SU-DHL-6 (cell line): ENCODE results near the gene MYO1G.

Experiments
- H2AFZ ChIP-seq: fragments of 200-600 bp; sonication (generic); 2 replicates; pipeline ENCODE4 v1.6.1; 2014; ENCODE audit warnings: low read depth, mild to moderate bottlenecking, moderate library complexity, mixed read lengths, antibody characterized with exemption, low read length; ENCODE audit not compliant: severe bottlenecking
- H3F3A ChIP-seq: fragments of 200-600 bp; shearing (Covaris generic); 2 replicates; pipeline ENCODE4 v1.6.0; 2016; ENCODE audit warnings: antibody characterized with exemption, mild to moderate bottlenecking; ENCODE audit not compliant: insufficient read depth
- H3K27ac ChIP-seq: fragments of 200-600 bp; sonication (generic); 2 replicates; pipeline ENCODE4 v1.5.1; 2016; ENCODE audit warnings: low read depth, mild to moderate bottlenecking, low read length, moderate library complexity, mixed read lengths
- H3K27me3 ChIP-seq: fragments of 200-600 bp; sonication (generic), shearing (Covaris generic); 2 replicates; pipeline ENCODE4 v1.6.0; 2014; ENCODE audit warnings: mild to moderate bottlenecking, low read length
- H3K36me3 ChIP-seq: fragments of 200-600 bp; sonication (generic); 2 replicates; pipeline ENCODE4 v1.6.1; 2014; ENCODE audit warnings: mild to moderate bottlenecking, low read length, mixed read lengths
- H3K4me2 ChIP-seq: fragments of 300-600, 200-600 bp; shearing (Covaris generic), sonication (generic); 2 replicates; pipeline ENCODE4 v1.6.0; 2014; ENCODE audit warnings: low read length, low read depth, mild to moderate bottlenecking; ENCODE audit not compliant: poor library complexity, severe bottlenecking
- H3K4me3 ChIP-seq: fragments of 200-600 bp; sonication (generic); 2 replicates; pipeline ENCODE4 v1.5.1; 2014; ENCODE audit warnings: antibody characterized with exemption, low read length, mild to moderate bottlenecking, mixed read lengths; ENCODE audit not compliant: insufficient read depth, poor library complexity, severe bottlenecking
- H3K79me2 ChIP-seq: fragments of 200-600 bp; sonication (generic); 2 replicates; pipeline ENCODE4 v1.6.1; 2014; ENCODE audit warnings: mild to moderate bottlenecking, low read length, moderate library complexity; ENCODE audit not compliant: insufficient read depth
- H3K9ac ChIP-seq: fragments of 200-600 bp; sonication (generic); 2 replicates; pipeline ENCODE4 v1.7.0; 2014; ENCODE audit warnings: mild to moderate bottlenecking, low read length
- H3K9me2 ChIP-seq: fragments of 200-600 bp; sonication (generic); replicated peaks from 2 replicates; pipeline ENCODE4 v1.6.1; 2014; ENCODE audit warnings: low read length; ENCODE audit not compliant: insufficient read depth
- H3K9me3 ChIP-seq: fragments of 200-600 bp; sonication (generic); 2 replicates; pipeline ENCODE4 v1.6.1; 2014; ENCODE audit warnings: low read length, mixed read lengths; ENCODE audit not compliant: insufficient read depth
- H4K20me1 ChIP-seq: fragments of 200-600 bp; sonication (generic); 2 replicates; pipeline ENCODE4 v1.6.1; 2014; ENCODE audit warnings: low read depth, mild to moderate bottlenecking, antibody characterized with exemption, low read length, moderate library complexity, mixed read lengths
- CTCF ChIP-seq: fragments of 200-600 bp; sonication (generic); IDR thresholded peaks from one replicate; pipeline ENCODE4 v1.5.1; 2017; ENCODE audit warnings: antibody characterized with exemption, mild to moderate bottlenecking, low read length, moderate library complexity; ENCODE audit not compliant: insufficient read depth, poor library complexity, severe bottlenecking
- EZH2phosphoT487 ChIP-seq: fragments of 200-600 bp; sonication (generic), shearing (Covaris generic); conservative IDR thresholded peaks from 2 replicates; pipeline ENCODE4 v1.6.1; 2018; ENCODE audit warnings: mild to moderate bottlenecking, antibody characterized with exemption, low read length, moderate library complexity, mixed read lengths

The MYO1G gene

GRCh38 chr7:44958645-44959344 is 20.0 kb downstream of the MYO1G start:
- no peak overlapping the region for H3K4me2 ChIP-seq
- no peak overlapping the region for H3K9ac ChIP-seq
- H3K9me2 ChIP-seq, result no peaks in the 10 kb centered on the region
- no peaks in the 10 kb centered on the region for H3K79me2 ChIP-seq
- H3K9me3 ChIP-seq, result no peaks in the 10 kb centered on the region
- H2AFZ ChIP-seq, result no peak overlapping the region
- no peaks in the 10 kb centered on the region for H4K20me1 ChIP-seq
- no peaks in the 10 kb centered on the region for H3K36me3 ChIP-seq
- no peak overlapping the region for H3K4me3 ChIP-seq
- TF ChIP-seq CTCF (no peak), EZH2phosphoT487 (no peak)
- no peaks in the 10 kb centered on the region for H3F3A ChIP-seq
- no peaks in the 10 kb centered on the region for H3K27me3 ChIP-seq
- no peak overlapping the region for H3K27ac ChIP-seq

GRCh38 chr7:44956157-44956766 is 22.6 kb downstream of the MYO1G start:
- Histone ChIP-seq H4K20me1 (no peaks in the 10 kb centered on the region), H3K27me3 (no peaks in the 10 kb centered on the region), H2AFZ (no peak overlapping the region), H3K9ac (no peak overlapping the region), H3K4me2 (no peak overlapping the region), H3K79me2 (no peaks in the 10 kb centered on the region), H3K9me3 (no peaks in the 10 kb centered on the region), H3F3A (no peaks in the 10 kb centered on the region), H3K4me3 (no peak overlapping the region), H3K36me3 (no peaks in the 10 kb centered on the region), H3K9me2 (no peaks in the 10 kb centered on the region), H3K27ac (no peak overlapping the region)
- TF ChIP-seq EZH2phosphoT487 (no peak), CTCF (no peak)

- Histone ChIP-seq H2AFZ (no peak overlapping the region), H3K27ac (no peak overlapping the region), H3K79me2 (no peaks in the 10 kb centered on the region), H4K20me1 (no peaks in the 10 kb centered on the region), H3K9me2 (no peaks in the 10 kb centered on the region), H3K9me3 (no peaks in the 10 kb centered on the region), H3K9ac (no peak overlapping the region), H3F3A (no peaks in the 10 kb centered on the region), H3K36me3 (no peaks in the 10 kb centered on the region), H3K27me3 (no peaks in the 10 kb centered on the region), H3K4me3 (no peak overlapping the region), H3K4me2 (no peak overlapping the region)
- TF ChIP-seq CTCF, result no peak
- TF ChIP-seq EZH2phosphoT487, result no peak
These were observed 23.1 kb downstream of the MYO1G start for GRCh38 chr7:44955733-44956132.
